OCI-LY7 (cell line): ENCODE measurements around the gene NHP2. TPM values are rescaled to one million over a fixed set of nuclear protein-coding genes. Genes with fewer than 3 reads are reported as not detected.

Experiments used
- BruUV-seq: library from RNA; stranded (reverse); fragments of 400-500 nt; replicated peaks from 2 replicates; lab custom pipeline; 2021; lab: Mats Ljungman, UMichigan
- CTCF ChIA-PET: fragments of 300-600 bp; sonication (Branson Sonifier 250); formaldehyde crosslinking; loops from one replicate; lab custom pipeline; 2022; ENCODE audit warnings: antibody characterized with exemption; ENCODE audit not compliant: unreplicated experiment; lab: Charles Lee
- POLR2A ChIA-PET: fragments of 300-600 bp; sonication (Branson Sonifier 250); formaldehyde crosslinking; loops from one replicate; lab custom pipeline; 2022; ENCODE audit warnings: antibody characterized with exemption; lab: Charles Lee
- DNase-seq: peaks from one replicate; pipeline ENCODE4 v3.0.0-alpha.2; 2015; ENCODE audit warnings: low spot score
- H2AFZ ChIP-seq: fragments of 200-600 bp; sonication (generic), shearing (Covaris generic); 2 replicates; pipeline ENCODE4 v1.6.1; 2014; ENCODE audit warnings: mild to moderate bottlenecking, antibody characterized with exemption, low read length, moderate library complexity
- H3K27ac ChIP-seq: fragments of 200-600 bp; sonication (generic); 2 replicates; pipeline ENCODE4 v1.5.1; 2014; ENCODE audit warnings: mixed run types, low read depth, mild to moderate bottlenecking, moderate library complexity, low read length, inconsistent platforms; ENCODE audit not compliant: poor library complexity, severe bottlenecking
- H3K36me3 ChIP-seq: fragments of 200-600 bp; sonication (generic); 2 replicates; pipeline ENCODE4 v1.6.1; 2014; ENCODE audit warnings: mild to moderate bottlenecking, antibody characterized with exemption, low read length, moderate library complexity, mixed read lengths; ENCODE audit not compliant: insufficient read depth
- H3K4me1 ChIP-seq: fragments of 200-600 bp; sonication (generic); 2 replicates; pipeline ENCODE4 v1.5.1; 2014; ENCODE audit warnings: mild to moderate bottlenecking, low read length; ENCODE audit not compliant: insufficient read depth, poor library complexity, severe bottlenecking
- H3K4me2 ChIP-seq: fragments of 200-600 bp; sonication (generic); 2 replicates; pipeline ENCODE4 v1.6.1; 2014; ENCODE audit warnings: mild to moderate bottlenecking, low read length
- H3K4me3 ChIP-seq: fragments of 200-600 bp; sonication (generic); 2 replicates; pipeline ENCODE4 v1.5.1; 2014; ENCODE audit warnings: mild to moderate bottlenecking, low read depth, low read length; ENCODE audit not compliant: poor library complexity, severe bottlenecking
- H3K79me2 ChIP-seq: fragments of 200-600 bp; sonication (generic); 2 replicates; pipeline ENCODE4 v1.6.1; 2016; ENCODE audit warnings: low read depth, mild to moderate bottlenecking, low read length, moderate library complexity, mixed read lengths; ENCODE audit not compliant: insufficient read depth
- H3K9me2 ChIP-seq: fragments of 200-600 bp; sonication (generic); 2 replicates; pipeline ENCODE4 v1.6.1; 2016; ENCODE audit warnings: mild to moderate bottlenecking, low read length, mixed read lengths; ENCODE audit not compliant: insufficient read depth
- H3K9me3 ChIP-seq: fragments of 200-600 bp; sonication (generic); 2 replicates; pipeline ENCODE4 v1.6.1; 2014; ENCODE audit warnings: mild to moderate bottlenecking, mixed run types, low read length, mixed read lengths
- H4K20me1 ChIP-seq: fragments of 200-600 bp; sonication (generic); 2 replicates; pipeline ENCODE4 v1.6.1; 2014; ENCODE audit warnings: mild to moderate bottlenecking, antibody characterized with exemption, low read length, moderate library complexity, mixed read lengths; ENCODE audit not compliant: insufficient read depth
- CTCF ChIP-seq: fragments of 200-600 bp; sonication (generic); conservative IDR thresholded peaks from 2 replicates; pipeline ENCODE4 v1.5.1; 2014; ENCODE audit warnings: mild to moderate bottlenecking, antibody characterized with exemption, low read length, moderate library complexity, mixed read lengths
- EZH2phosphoT487 ChIP-seq: fragments of 200-600 bp; sonication (generic); IDR thresholded peaks from 2 replicates; pipeline ENCODE4 v1.6.1; 2018; ENCODE audit warnings: low read depth, borderline replicate concordance, mild to moderate bottlenecking, mixed run types, antibody characterized with exemption, low read length, moderate library complexity, mixed read lengths
- intact Hi-C: fragments of 100-400 bp; cut with micrococcal nuclease; formaldehyde crosslinking; loops from one replicate; pipeline ENCODE4 v1.10.0; 2022; ENCODE audit not compliant: unreplicated experiment
- total RNA-seq, 2 experiments: library from RNA; depleted of rRNA in 1 of 2; stranded (reverse); fragments of >200 nt in 1 of 2; shearing (Covaris generic) in 1 of 2; gene quantifications; 2 replicates each; pipeline ENCODE4 v1.2.3, GENCODE V29; 2014 to 2022

The NHP2 gene
- total RNA-seq, 2 experiments from 2014 or later: 216 to 309 TPM

- Histone ChIP-seq H3K4me2 (peak overlapping the region; percentile 92), H3K9me3 (no peaks in the 10 kb centered on the region; the same call in 1 of the 2 replicates), H3K79me2 (peaks cover 60% of the 10 kb centered on the region), H3K4me1 (peaks cover 59% of the 10 kb centered on the region), H4K20me1 (no peaks in the 10 kb centered on the region), H2AFZ (no peak overlapping the region), H3K36me3 (peaks cover 28% of the 10 kb centered on the region), H3K27ac (peak overlapping the region; percentile 90), H3K9me2 (no peaks in the 10 kb centered on the region), H3K4me3 (peak overlapping the region; percentile 95)
- no peak for TF ChIP-seq EZH2phosphoT487
- TF ChIP-seq CTCF: no peak
- ChIA-PET CTCF (interaction anchor here (0.6 kb wide), 2 partner anchors 22 to 38 kb away, joined by 3 to 4 read pairs; no protein-coding TSS in a partner anchor), POLR2A (interaction anchor here (0.5 to 1.8 kb wide), 5 partner anchors 32 to 1101 kb away, joined by 4 to 7 read pairs (median 5); partner anchors contain the start of gene NHP2)
- intact Hi-C loops: loop anchor here (2.0 to 10.0 kb wide), 3 partner anchors 16 to 1690 kb away; partner anchors contain the start of genes DOK3, MGAT4B and RMND5B
- DNase-seq: peak; percentile 59
- TSS peak; percentile 59 for BruUV-seq
Observed at GRCh38 chr5:178115136-178115813, 38.4 kb downstream of the NHP2 start.

- no TSS peak for BruUV-seq
- Histone ChIP-seq H2AFZ (0 out of 2 replicates have a peak overlapping the region, but pooled peaks have one; percentile 12), H3K27ac (peak overlapping the region; percentile 90), H4K20me1 (no peaks in the 10 kb centered on the region), H3K4me2 (peak overlapping the region; percentile 92), H3K9me3 (no peaks in the 10 kb centered on the region; the same call in 1 of the 2 replicates), H3K9me2 (no peaks in the 10 kb centered on the region), H3K36me3 (peaks cover 21% of the 10 kb centered on the region), H3K79me2 (peaks cover 59% of the 10 kb centered on the region), H3K4me1 (peaks cover 51% of the 10 kb centered on the region), H3K4me3 (peak overlapping the region; percentile 95)
- intact Hi-C loops: loop anchor here (2.0 to 10.0 kb wide), 3 partner anchors 16 to 1690 kb away; partner anchors contain the start of genes DOK3, MGAT4B and RMND5B
- peak; percentile 62 for DNase-seq
- TF ChIP-seq CTCF: no peak
- TF ChIP-seq EZH2phosphoT487: no peak
- ChIA-PET POLR2A (interaction anchor here (0.6 to 1.6 kb wide), 3 partner anchors 39 to 1100 kb away, joined by 3 to 4 read pairs (median 4); partner anchors contain the start of gene NHP2), CTCF (interaction anchor here (0.5 kb wide), 1 partner anchor 117 kb away, joined by 4 read pairs; no protein-coding TSS in a partner anchor)
Observed at GRCh38 chr5:178114325-178115135, 39.2 kb downstream of the NHP2 start.
